EL (cell line): Measurements from ENCODE around the gene ASGR2.
"Not testable (repeated sequence)": the region's sequence is repeated elsewhere in the genome, so short reads cannot be mapped to it uniquely, and the experiment has no call there.

Experiments
- DNase-seq: peaks from one replicate; pipeline ENCODE4 v3.0.0-alpha.2; 2016

Gene ASGR2

DNA sequence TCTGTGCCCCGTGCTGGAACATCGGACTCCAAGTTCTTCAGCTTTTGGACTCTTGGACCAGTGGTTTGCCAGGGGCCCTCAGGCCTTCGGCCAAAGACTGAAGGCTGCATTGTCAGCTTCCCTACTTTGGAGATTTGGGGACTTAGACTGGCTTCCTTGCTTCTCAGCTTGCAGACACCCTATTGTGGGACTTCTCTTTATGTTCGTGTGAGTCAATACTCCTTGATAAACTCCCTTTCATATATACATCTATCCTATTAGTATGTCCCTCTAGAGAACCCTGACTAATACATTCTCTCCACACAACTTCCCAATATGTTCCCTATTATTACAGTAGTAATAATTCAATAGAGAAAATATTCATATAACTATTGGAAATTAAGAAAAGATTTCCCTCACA is 9.2 kb upstream of the ASGR2 start:
- DNase-seq: no peak

DNA sequence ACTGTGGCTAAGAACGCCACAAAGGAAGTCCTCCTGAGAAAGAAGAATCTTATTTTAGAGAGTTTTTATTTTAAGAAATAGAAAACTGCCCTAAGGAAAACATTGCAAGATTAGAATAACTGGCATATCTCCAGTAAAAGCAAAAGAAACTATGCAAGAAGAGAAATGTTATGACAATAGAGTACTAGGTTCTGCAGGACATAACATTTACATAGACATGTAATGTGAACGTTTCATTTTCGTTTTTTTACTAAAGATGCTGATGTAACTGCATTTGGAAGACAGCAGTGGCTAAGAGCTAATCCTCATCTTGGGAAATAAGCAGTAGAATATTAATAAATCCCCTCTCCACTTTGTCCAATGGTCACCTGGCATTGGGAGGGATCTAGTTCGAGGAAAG is 7.8 kb upstream of the ASGR2 start:
- DNase-seq: no peak

DNA sequence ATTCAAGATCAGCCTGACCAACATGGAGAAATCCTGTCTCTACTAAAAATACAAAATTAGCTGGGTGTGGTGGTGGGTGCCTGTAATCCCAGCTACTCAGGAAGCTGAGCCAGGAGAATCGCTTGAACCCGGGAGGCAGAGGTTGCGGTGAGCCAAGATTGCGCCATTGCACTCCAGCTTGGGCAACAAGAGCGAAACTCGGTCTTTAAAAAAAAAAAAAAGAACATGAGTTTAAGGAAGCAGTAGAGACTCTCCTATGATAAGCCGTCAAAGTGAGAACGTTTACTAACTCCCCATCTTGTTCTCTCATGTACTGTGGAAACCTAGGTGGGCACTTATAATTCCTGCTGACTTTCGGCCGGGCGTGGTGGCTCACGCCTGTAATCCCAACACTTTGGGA is 6.0 kb upstream of the ASGR2 start:
- not testable (repeated sequence) for DNase-seq

- DNase-seq: no peak
Measured at GRCh38 chr17:7120123-7120522, 5.5 kb upstream of the ASGR2 start.

- DNase-seq: no peak
Measured at GRCh38 chr17:7119314-7119713, 4.7 kb upstream of the ASGR2 start.

- DNase-seq: no peak
Measured at GRCh38 chr17:7114875-7115614, 423 bp upstream of the ASGR2 start.

DNA sequence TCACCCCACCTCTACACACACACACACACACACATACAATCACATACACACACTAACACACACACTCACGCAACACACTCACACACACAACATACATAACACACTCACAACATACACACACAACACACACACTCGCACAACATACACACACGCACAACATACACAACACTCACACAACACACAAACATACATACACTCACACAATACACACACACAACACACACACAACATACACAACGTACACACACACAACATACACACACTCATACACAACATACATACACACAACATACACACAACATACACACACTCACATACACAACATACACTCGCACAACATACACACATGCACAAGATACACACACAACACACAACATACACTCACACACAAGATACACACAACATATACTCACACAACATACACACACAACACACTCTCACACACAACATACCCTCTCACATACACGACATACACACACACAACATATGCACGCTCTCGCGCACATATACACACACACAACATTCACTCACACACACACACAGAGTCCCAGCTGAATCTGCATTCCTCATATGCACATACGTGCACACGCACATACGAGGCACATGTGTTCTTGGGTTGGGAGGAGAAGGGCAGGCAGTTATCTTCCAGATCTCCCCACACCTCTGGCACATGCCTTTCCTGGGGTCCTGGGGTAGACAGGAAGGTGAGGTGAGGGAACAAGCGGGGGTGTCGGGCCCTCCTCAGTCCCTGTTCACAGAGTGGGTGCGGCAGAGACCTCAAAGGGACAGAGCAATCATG is 1.1 kb downstream of the ASGR2 start:
- DNase-seq: no peak

GRCh38 chr17:7112510-7113108 is 2.0 kb downstream of the ASGR2 start:
- no peak for DNase-seq

- DNase-seq: no peak
Measured at GRCh38 chr17:7111784-7112509, 2.7 kb downstream of the ASGR2 start.

GRCh38 chr17:7110617-7111306 is 3.9 kb downstream of the ASGR2 start:
- no peak for DNase-seq

GRCh38 chr17:7109461-7110322 is 4.9 kb downstream of the ASGR2 start:
- no peak for DNase-seq

GRCh38 chr17:7108981-7109380 is 5.6 kb downstream of the ASGR2 start:
- DNase-seq: no peak

GRCh38 chr17:7108560-7108925 is 6.1 kb downstream of the ASGR2 start:
- DNase-seq: no peak

GRCh38 chr17:7107795-7108559 is 6.6 kb downstream of the ASGR2 start:
- DNase-seq: no peak

DNA sequence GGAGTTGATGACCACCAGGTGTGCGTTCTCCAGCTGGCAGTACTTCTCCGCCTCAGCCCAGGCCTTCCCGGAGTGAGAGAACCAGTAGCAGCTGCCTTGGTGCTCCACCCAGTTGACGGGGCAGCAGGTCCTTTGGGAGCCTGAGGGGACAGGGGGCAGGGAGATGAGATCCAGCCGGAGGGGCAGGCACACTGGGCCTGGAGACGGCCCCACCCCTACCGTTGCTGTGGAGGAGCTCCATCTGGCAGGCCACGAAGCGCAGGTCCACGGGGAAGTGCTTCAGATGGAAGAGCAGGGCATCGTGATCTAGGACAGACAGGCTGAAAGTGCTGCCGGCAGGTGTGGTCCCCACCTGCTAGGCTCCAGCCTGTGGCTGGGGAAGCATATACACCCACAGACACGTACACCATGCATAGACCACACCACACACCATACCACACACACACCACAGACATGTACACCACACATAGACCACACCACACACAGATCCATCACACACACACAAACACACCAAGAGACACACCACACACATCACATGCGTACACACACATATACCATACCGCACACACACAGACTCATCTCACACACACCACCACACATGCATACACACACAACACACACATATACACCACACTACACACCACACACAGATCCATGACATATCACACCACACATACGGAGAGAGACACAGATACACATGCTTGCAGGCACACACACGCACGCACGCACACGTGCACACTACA is 7.4 kb downstream of the ASGR2 start:
- DNase-seq: no peak

- DNase-seq: no peak
Measured at GRCh38 chr17:7102421-7102820, 12.2 kb downstream of the ASGR2 start.

GRCh38 chr17:7101531-7101930 is 13.1 kb downstream of the ASGR2 start:
- DNase-seq: no peak

- not testable (repeated sequence) for DNase-seq
Measured at GRCh38 chr17:7100641-7101379, 13.8 kb downstream of the ASGR2 start.

DNA sequence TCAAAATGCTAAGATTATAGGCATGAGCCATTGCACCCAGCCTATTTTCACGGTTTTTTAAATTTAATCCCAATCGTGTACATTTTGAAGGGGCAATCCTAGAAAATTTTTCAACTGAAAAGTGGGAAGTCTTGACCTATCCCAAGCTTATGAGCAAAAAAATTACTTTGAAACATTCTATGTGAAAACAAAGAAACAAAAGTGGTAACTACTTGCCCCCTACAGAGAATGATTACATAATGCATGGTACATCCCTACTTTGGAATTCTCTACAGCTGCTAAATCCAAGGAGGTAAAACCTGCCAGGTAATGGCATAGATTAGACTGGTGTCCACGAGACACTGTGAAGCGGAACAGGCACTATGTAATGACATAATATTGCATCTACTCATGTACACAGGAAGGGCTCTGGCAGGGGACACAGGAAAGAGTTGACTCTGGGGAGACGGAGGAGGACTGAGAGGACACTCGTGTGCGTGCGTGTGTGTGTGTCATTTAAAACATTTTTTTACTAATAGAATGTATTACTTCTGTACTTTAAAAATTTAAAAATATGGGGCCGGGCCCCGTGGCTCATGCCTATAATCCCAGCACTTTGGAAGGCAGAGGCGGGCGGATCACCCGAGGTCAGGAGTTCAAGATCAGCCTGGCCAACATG is 15.7 kb downstream of the ASGR2 start:
- DNase-seq: no peak
